HEK293T (cell line): ENCODE data around the gene RGP1.

Experiments used
- CTCF ChIA-PET: fragments of 350-600 bp; formaldehyde crosslinking; extraction: SDS; loops from one replicate; lab custom pipeline; 2021; ENCODE audit warnings: antibody characterized with exemption, inconsistent platforms; lab: Yijun Ruan, JAX
- POLR2A ChIA-PET: fragments of 350-600 bp; formaldehyde crosslinking; extraction: SDS; loops from one replicate; lab custom pipeline; 2020; ENCODE audit warnings: antibody characterized with exemption, inconsistent platforms; lab: Yijun Ruan, JAX
- DNase-seq: peaks from one replicate; pipeline ENCODE4 v3.0.0; 2012; ENCODE audit warnings: mixed read lengths; ENCODE audit errors: extremely low spot score
- ARNT ChIP-seq: fragments of 450-650 bp; IDR thresholded peaks from 2 replicates; pipeline ENCODE4 v1.6.1; 2017; ENCODE audit warnings: mild to moderate bottlenecking
- BHLHE40 ChIP-seq: fragments of 450-650 bp; IDR thresholded peaks from 2 replicates; pipeline ENCODE4 v1.6.1; 2016; ENCODE audit warnings: mild to moderate bottlenecking, moderate library complexity, borderline replicate concordance
- CTBP1 ChIP-seq: fragments of 450-650 bp; IDR thresholded peaks from 2 replicates; pipeline ENCODE4 v1.6.1; 2016; ENCODE audit warnings: borderline replicate concordance
- ELF4 ChIP-seq: fragments of 450-650 bp; IDR thresholded peaks from 2 replicates; pipeline ENCODE4 v1.6.1; 2017; ENCODE audit warnings: antibody characterized with exemption
- FOXA1 ChIP-seq: fragments of 450-650 bp; IDR thresholded peaks from 2 replicates; pipeline ENCODE4 v1.6.1; 2016; ENCODE audit warnings: mild to moderate bottlenecking
- FOXK2 ChIP-seq: fragments of 450-650 bp; IDR thresholded peaks from 2 replicates; pipeline ENCODE4 v1.6.1; 2016; ENCODE audit warnings: mild to moderate bottlenecking
- FOXM1 ChIP-seq: fragments of 450-650 bp; IDR thresholded peaks from 2 replicates; pipeline ENCODE4 v1.6.1; 2017; ENCODE audit warnings: mild to moderate bottlenecking, borderline replicate concordance
- HDGF ChIP-seq: fragments of 450-650 bp; IDR thresholded peaks from 2 replicates; pipeline ENCODE4 v1.6.1; 2017; ENCODE audit warnings: antibody characterized with exemption, borderline replicate concordance
- L3MBTL2 ChIP-seq: fragments of 450-650 bp; conservative IDR thresholded peaks from 2 replicates; pipeline ENCODE4 v1.6.1; 2016; ENCODE audit warnings: mild to moderate bottlenecking
- LEF1 ChIP-seq: fragments of 450-650 bp; IDR thresholded peaks from 2 replicates; pipeline ENCODE4 v1.6.1; 2017; ENCODE audit warnings: mild to moderate bottlenecking, borderline replicate concordance
- NFRKB ChIP-seq: fragments of 450-650 bp; IDR thresholded peaks from 2 replicates; pipeline ENCODE4 v1.6.1; 2016; ENCODE audit warnings: mild to moderate bottlenecking, moderate library complexity
- SP1 ChIP-seq: fragments of 450-650 bp; IDR thresholded peaks from 2 replicates; pipeline ENCODE4 v1.6.1; 2017
- SUZ12 ChIP-seq: fragments of 450-650 bp; IDR thresholded peaks from 2 replicates; pipeline ENCODE4 v1.6.1; 2016; ENCODE audit warnings: mild to moderate bottlenecking
- TARDBP ChIP-seq: fragments of 450-650 bp; IDR thresholded peaks from 2 replicates; pipeline ENCODE4 v1.6.1; 2016
- ZNF384 ChIP-seq: fragments of 450-650 bp; IDR thresholded peaks from 2 replicates; pipeline ENCODE4 v1.6.1; 2016
- TF ChIP-seq, protein P1 (sequence below): fragments of 450-650 bp; IDR thresholded peaks from 2 replicates; pipeline ENCODE4 v1.6.1; 2016

The RGP1 gene

DNA sequence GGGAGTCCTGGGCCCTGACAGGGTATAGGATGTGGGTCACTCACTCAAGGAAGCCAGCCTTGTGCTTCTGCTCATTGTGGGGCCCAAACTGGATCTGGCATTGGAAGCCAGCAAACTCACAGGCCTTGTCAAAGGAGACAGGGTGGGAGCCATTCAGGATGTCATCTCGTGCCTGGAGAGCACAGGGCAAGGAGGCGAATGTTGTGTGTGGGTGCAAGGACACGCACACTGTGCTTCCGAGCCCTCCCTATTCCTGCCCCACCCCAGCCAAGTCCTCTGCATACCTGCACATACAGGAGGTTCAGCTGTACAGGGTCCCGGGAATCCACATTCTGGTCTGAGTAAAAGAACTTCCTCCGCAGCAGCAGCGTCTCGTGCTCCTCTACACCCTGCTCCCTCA, 25.2 kb upstream of the RGP1 start:
- TF ChIP-seq ARNT (no peak), FOXK2 (no peak), SP1 (no peak), NFRKB (no peak), CTBP1 (no peak), L3MBTL2 (no peak), FOXA1 (no peak), ELF4 (no peak), SUZ12 (no peak), BHLHE40 (no peak), HDGF (no peak), FOXM1 (no peak), LEF1 (no peak), TARDBP (no peak), ZNF384 (no peak)
- TF ChIP-seq, protein P1, sequence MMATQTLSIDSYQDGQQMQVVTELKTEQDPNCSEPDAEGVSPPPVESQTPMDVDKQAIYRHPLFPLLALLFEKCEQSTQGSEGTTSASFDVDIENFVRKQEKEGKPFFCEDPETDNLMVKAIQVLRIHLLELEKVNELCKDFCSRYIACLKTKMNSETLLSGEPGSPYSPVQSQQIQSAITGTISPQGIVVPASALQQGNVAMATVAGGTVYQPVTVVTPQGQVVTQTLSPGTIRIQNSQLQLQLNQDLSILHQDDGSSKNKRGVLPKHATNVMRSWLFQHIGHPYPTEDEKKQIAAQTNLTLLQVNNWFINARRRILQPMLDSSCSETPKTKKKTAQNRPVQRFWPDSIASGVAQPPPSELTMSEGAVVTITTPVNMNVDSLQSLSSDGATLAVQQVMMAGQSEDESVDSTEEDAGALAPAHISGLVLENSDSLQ = no peak
- POLR2A ChIA-PET = no interaction called here
- CTCF ChIA-PET = no interaction called here
- DNase-seq = no peak

DNA sequence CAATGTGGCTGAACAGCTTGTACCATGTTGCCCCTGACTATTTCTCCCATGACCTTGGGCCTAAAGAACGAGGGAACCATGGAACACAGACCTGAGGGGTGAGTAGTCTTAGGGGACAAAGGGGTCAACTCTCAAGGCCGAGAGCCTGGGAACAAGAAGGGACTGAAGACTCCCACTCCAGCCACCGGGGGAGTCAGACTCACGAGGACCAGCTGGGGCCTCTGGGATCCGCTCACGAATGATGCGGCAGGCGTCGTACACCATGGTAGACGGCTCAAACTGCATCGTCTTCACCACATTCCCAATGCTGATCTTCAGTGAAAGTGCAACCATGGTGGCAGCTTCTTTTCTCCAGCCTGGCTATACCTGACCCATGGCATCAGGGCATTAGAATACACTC, 23.7 kb upstream of the RGP1 start:
- DNase-seq = no peak
- POLR2A ChIA-PET = interaction anchor here (0.9 kb wide), 1 partner anchor 68 kb away, joined by 3 read pairs; the partner anchor contains the start of genes CCDC107 and RMRP
- no peak for TF ChIP-seq SUZ12
- no peak for TF ChIP-seq L3MBTL2
- no peak for TF ChIP-seq ZNF384
- no peak for TF ChIP-seq BHLHE40
- CTCF ChIA-PET = interaction anchor here (1.6 kb wide), 1 partner anchor 29 kb away, joined by 6 read pairs; no protein-coding TSS in a partner anchor

DNA sequence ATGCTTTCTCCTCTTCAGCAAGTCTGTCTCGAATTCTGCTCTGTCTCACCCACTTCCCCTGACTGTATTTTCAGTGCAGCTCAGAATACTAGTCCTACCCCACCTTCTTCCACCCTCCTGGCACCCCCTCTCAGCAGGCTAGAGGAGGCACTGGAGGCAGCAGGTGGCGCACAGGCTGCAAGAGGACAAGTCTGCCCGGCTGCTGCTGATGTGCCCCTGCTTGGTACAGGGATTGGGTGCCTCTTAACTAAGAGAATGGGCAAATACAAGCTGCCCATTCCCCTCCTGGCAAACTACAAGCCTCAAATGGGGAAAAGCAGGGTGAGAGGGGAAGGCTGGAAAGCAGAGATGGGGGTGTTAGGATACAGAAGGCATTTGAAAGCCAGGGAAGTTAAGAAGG, 22.2 kb upstream of the RGP1 start:
- TF ChIP-seq FOXM1 (no peak), FOXA1 (no peak), SUZ12 (no peak), ELF4 (no peak), SP1 (no peak), FOXK2 (no peak)
- DNase-seq = no peak
- POLR2A ChIA-PET = interaction anchor here (0.6 kb wide), 1 partner anchor 63 kb away, joined by 4 read pairs; no protein-coding TSS in a partner anchor
- CTCF ChIA-PET = interaction anchor here (1.9 kb wide), 1 partner anchor 31 kb away, joined by 6 read pairs; no protein-coding TSS in a partner anchor

DNA sequence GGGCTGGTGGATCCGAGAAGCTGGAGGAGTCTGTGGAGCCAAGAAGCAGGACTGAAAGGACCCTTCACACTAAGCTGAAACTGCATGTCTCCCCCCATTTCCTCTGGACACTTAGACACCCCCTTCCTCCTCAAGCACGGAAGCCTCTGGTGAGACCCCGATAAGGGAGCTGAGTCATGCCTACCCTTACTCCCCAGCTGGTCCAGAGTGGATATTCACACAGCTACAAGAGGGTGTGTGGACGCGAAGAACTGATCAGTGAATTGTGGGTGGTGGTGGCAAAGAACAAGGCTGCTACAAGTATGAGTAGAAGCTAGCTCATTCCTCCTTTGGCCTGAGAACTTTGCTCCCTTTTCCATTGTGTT, 21.4 kb upstream of the RGP1 start:
- POLR2A ChIA-PET = no interaction called here
- TF ChIP-seq SP1 (no peak), SUZ12 (no peak), ARNT (no peak), NFRKB (no peak), FOXA1 (no peak), ELF4 (no peak), BHLHE40 (no peak), HDGF (no peak), FOXK2 (no peak), ZNF384 (no peak), L3MBTL2 (no peak), TARDBP (no peak), FOXM1 (no peak), CTBP1 (no peak)
- no peak for DNase-seq
- CTCF ChIA-PET = interaction anchor here (1.0 to 1.9 kb wide), 2 partner anchors 30 to 31 kb away, joined by 3 to 6 read pairs; no protein-coding TSS in a partner anchor

DNA sequence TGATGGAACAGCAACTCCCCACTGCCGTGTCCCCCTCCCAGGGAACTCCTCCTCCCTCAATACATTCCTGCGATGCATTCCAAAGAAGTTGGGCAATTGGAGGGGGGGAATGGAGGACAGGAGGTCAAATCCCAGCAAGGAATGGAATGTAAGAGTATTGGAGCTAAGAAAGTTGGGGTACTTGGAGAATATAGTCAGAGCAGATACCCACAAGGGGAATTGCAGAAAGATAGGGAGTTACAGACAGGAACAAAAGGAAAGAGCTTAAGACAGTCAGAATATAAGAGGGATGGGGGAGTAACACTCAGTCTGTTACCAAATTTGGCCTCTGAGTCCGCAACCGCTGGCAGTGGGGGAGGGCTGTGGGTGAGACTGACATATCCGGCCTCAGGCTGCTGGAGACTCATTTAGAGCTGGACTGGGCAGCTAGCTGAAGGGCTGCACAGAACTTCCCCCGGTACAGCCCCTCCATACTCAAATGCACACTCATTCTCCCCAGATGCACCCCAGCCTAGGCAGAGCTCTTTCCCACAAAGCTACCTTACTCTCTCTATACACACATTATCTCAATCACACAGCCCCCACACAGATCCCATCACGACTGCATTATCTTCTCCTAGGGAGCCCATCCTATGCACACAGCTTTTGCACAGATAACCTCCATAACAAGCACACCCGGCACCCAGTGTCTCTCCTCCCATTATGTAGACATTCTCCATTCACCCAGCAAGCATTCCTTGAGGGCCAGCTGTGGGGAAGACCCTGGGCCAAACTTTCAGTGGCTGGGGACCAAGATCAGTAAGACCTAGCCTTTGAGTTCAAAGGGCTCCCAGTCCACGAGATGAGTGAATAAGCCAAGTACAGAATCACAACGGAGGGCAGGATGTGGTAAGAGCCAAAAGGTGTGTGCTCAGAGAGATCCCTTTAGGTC, 20.8 kb upstream of the RGP1 start:
- DNase-seq = no peak
- TF ChIP-seq BHLHE40 = no peak
- TF ChIP-seq NFRKB = no peak
- TF ChIP-seq SP1 = no peak
- no peak for TF ChIP-seq TARDBP
- no peak for TF ChIP-seq CTBP1
- no peak for TF ChIP-seq HDGF
- TF ChIP-seq ZNF384 = no peak
- no peak for TF ChIP-seq SUZ12
- TF ChIP-seq L3MBTL2 = no peak
- no peak for TF ChIP-seq ELF4
- TF ChIP-seq, protein P1 = no peak
- CTCF ChIA-PET = interaction anchor here (1.0 to 1.9 kb wide), 2 partner anchors 31 to 32 kb away, joined by 3 to 6 read pairs; no protein-coding TSS in a partner anchor
- POLR2A ChIA-PET = no interaction called here

DNA sequence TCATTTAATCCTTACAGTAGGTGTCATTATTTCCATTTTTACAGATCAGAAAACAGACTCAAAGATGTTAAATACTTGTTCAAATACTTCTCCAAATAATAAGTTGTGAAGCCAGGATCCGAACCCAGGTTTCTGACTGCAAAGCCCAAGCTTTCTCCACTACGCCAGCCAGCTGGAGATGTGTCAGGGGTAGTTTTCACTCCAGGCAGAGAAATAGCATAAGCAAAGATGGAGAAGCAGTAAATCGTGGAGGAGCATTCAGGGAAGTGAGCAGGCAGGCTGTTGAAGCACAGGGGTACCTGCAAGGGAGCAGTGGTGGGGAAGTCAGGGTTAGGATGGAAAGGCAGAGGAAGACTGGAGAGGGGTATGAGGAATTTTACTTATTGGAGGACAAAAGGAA, 20.0 kb upstream of the RGP1 start:
- ChIA-PET POLR2A (no interaction called here), CTCF (interaction anchor here (0.7 kb wide), 1 partner anchor 32 kb away, joined by 3 read pairs; no protein-coding TSS in a partner anchor)
- no peak for TF ChIP-seq FOXK2
- TF ChIP-seq CTBP1 = no peak
- no peak for TF ChIP-seq FOXA1
- TF ChIP-seq TARDBP = no peak
- TF ChIP-seq HDGF = no peak
- no peak for TF ChIP-seq BHLHE40
- TF ChIP-seq, protein P1 = no peak
- TF ChIP-seq L3MBTL2 = no peak
- TF ChIP-seq NFRKB = no peak
- TF ChIP-seq ZNF384 = no peak
- TF ChIP-seq FOXM1 = no peak
- TF ChIP-seq ARNT = no peak
- TF ChIP-seq SUZ12 = no peak
- no peak for TF ChIP-seq ELF4
- no peak for TF ChIP-seq LEF1
- no peak for TF ChIP-seq SP1
- DNase-seq = no peak
